GM12864 (cell line): Measurements from ENCODE around the gene CWH43.

ENCODE experiments used
- DNase-seq: peaks from one replicate; pipeline ENCODE4 v3.0.0-alpha.2; 2011; ENCODE audit warnings: low read depth
- H3K4me3 ChIP-seq: 2 replicates; pipeline ENCODE4 v1.5.1; 2011; ENCODE audit warnings: mild to moderate bottlenecking, low read depth, low read length, control low read depth
- CTCF ChIP-seq: IDR thresholded peaks from 2 replicates; pipeline ENCODE4 v1.5.1; 2011; ENCODE audit warnings: low read depth, mild to moderate bottlenecking, moderate library complexity, low read length, control low read depth, inconsistent platforms; ENCODE audit errors: missing control alignments

CWH43 gene

DNA sequence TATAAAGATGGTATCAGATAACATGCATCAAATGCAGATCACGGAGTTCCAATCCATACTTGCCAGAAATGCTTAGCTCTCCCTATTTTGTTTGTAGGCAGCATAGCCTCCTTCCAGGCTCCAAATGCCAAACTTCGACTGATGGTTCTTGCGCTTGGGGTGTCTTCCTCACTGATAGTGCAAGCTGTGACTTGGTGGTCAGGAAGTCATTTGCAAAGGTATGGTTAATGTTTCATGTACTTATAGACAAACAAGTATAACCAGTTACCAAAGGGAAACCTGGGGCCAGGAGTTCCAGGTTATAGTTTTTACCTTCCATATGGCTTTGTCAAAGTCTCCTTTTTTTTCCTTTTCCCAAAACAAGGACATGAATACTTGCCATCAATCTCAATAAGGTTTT is 5.3 kb downstream of the CWH43 start:
- no peak overlapping the region for H3K4me3 ChIP-seq
- no peak for DNase-seq
- TF ChIP-seq CTCF = no peak

GRCh38 chr4:48997962-48998361 is 11.9 kb downstream of the CWH43 start:
- TF ChIP-seq CTCF = no peak
- no peak for DNase-seq
- H3K4me3 ChIP-seq = no peak overlapping the region

DNA sequence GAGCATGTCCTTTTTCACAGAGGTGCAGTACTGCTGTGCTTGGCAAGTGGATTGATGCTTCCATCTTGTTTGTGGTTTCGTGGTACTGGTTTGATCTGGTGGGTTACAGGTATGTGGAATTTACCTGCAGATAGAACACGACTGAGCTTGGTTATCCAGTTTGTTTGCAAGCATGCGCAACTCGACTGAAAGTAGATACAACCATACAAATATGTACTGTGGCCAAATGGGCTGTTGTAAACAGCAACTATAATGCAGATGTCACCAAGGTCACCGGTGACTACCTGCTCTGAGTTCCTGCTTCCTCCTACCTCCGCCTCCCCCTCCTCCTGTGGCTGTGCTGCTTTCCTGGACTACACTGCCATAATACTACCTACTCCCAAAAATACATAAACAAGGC is 12.4 kb downstream of the CWH43 start:
- no peak for DNase-seq
- no peak for TF ChIP-seq CTCF
- no peak overlapping the region for H3K4me3 ChIP-seq

DNA sequence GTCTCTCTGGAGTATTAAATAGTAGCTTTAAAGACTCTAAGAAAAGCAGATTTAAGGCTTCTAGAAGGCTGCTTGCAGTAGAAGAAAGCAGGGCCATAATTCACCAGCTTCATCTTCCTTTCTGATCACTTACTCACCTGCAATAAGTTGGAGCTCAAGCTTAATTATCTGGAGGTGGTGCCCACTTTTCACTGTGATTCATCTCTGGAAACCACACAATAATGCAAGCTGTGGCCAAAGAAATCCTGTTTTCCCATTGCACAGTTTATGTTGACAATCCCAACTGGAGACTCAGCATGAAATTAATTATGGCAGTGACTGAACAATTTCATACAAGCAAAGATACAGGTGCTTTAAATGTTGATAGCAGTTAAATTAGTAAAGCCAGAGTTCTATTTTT is 14.7 kb downstream of the CWH43 start:
- no peak for TF ChIP-seq CTCF
- no peak overlapping the region for H3K4me3 ChIP-seq
- DNase-seq = no peak

DNA sequence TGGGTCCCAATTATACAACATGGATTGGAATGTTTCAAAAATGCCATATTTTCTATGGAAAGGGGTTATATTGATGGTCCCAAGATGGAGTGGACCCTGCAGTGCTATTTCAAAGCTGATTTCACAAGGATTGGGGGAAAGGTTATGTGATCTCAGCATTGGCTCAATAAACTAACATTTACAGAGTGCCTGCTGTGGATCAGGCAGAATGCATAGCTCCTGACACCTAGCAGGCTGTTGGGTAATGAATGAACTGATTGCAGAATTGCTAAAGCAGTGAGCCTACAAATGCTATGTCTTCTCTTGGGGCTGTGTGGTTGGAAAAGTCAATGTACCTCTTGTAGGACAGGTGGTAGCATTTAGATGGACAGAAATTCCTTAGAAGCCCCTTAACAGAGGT is 16.9 kb downstream of the CWH43 start:
- DNase-seq = no peak
- no peak overlapping the region for H3K4me3 ChIP-seq
- TF ChIP-seq CTCF = no peak

GRCh38 chr4:49018718-49019295 is 32.7 kb downstream of the CWH43 start:
- no peak for DNase-seq
- no peak for TF ChIP-seq CTCF

DNA sequence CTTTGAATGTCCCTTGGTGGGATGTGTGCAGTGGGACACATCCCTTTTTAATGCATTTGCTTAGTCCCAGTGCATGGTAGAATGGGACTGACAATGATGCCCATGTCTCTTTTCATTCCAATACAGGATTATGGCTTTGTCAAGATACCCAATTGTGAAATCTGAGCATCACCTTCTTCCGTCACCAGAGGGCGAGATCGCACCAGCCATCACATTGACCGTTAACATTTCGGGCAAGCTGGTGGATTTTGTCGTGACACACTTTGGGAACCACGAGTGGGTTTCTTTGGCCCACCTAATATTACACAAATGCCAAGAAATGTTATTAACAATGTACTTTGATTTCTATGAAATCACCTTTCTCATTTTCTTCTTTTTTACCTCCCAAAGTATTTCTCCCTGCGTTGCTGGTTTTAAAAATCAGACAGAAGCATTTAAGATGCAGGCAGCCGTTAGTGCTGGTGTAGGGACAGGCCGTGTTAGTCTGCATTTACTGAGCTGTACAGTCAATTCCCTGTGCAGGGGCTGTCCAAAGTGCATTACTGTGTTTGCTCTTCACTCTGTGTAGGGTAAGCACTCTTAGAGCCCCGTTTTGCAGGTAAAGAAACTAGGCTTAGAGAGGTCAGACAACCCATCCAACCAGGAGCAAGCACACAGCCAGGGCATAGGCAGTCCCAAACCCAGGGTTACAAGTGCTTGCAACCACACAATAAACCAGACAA is 46.5 kb downstream of the CWH43 start:
- peak; percentile 69 for TF ChIP-seq CTCF
- no peak overlapping the region for H3K4me3 ChIP-seq
- no peak for DNase-seq

More at GRCh38 chr4:49018718-49019295, 32.7 kb downstream of the CWH43 start:
- H3K4me3 ChIP-seq = no peak overlapping the region
